Progenitor cell of endocrine pancreas (in vitro differentiated cells): ENCODE data around the gene ASAH2. TPM values are rescaled to one million over a fixed set of nuclear protein-coding genes. Genes with fewer than 3 reads are reported as not detected.
A peak's percentile ranks its signal among the peaks of the same experiment; 100 is the strongest.

Experiments used
- DNase-seq: peaks from one replicate; pipeline ENCODE4 v3.0.0; 2021; ENCODE audit warnings: low spot score; ENCODE audit not compliant: unreplicated experiment
- H3K27ac Mint-ChIP-seq: 2 replicates; pipeline ENCODE4 v1.8.0; 2021; ENCODE audit warnings: mild to moderate bottlenecking, moderate library complexity, mixed read lengths
- H3K27me3 Mint-ChIP-seq: 2 replicates; pipeline ENCODE4 v1.8.0; 2021; ENCODE audit warnings: mixed read lengths
- H3K36me3 Mint-ChIP-seq: 2 replicates; pipeline ENCODE4 v1.8.0; 2022; ENCODE audit warnings: mixed read lengths; ENCODE audit not compliant: insufficient read depth
- H3K4me1 Mint-ChIP-seq: 2 replicates; pipeline ENCODE4 v1.8.0; 2021; ENCODE audit warnings: low read depth, mixed read lengths
- H3K4me3 Mint-ChIP-seq: 2 replicates; pipeline ENCODE4 v1.8.0; 2021; ENCODE audit warnings: low read depth, mild to moderate bottlenecking, moderate library complexity, mixed read lengths
- H3K9me3 Mint-ChIP-seq: 2 replicates; pipeline ENCODE4 v1.8.0; 2021; ENCODE audit warnings: low read depth, mixed read lengths
- total RNA-seq: library from RNA; stranded (reverse); gene quantifications from 2 replicates; pipeline ENCODE4 v1.2.1, GENCODE V29; 2021
- TF ChIP-seq, protein P1 (sequence below): fragments of 200-600 bp; sonication (generic); IDR thresholded peaks from one replicate; pipeline ENCODE4 v1.5.0; 2021; ENCODE audit warnings: antibody characterized with exemption, mild to moderate bottlenecking; ENCODE audit not compliant: unreplicated experiment

The ASAH2 gene
- total RNA-seq, 1 donor from 2014 or later: 6.6 TPM

DNA sequence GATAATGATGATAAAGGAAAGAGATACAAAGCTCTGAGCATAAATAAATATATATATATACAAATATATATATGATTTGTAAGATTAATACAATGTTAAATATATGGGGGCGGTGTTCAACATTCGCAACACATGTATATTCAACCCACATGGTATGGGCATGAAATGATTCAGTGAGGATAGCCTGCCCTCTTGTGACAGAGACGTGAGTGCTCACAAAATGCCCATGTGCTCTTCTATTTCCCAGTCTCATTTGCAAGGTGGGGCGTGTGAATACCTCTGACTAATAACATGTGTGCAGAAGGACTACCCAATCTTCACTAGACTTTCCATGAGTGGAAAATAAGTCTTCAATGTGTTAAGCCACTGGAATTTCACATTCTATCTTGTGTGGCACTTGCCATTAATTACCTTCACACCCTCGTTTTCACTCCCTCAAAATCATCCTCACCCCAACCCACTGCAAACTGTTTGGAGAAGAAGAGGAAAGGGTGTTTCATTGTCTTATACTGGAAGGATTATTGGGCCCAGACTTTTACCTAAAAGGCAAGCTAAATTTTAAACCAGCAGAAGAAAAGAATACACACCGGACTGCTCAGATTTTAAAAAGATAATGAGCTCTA, 26.9 kb downstream of the ASAH2 start:
- H3K9me3 Mint-ChIP-seq: no peaks in the 10 kb centered on the region
- peaks cover 5% of the 10 kb centered on the region for H3K4me1 Mint-ChIP-seq
- no peak overlapping the region for H3K4me3 Mint-ChIP-seq
- no peaks in the 10 kb centered on the region for H3K36me3 Mint-ChIP-seq
- TF ChIP-seq, protein P1, sequence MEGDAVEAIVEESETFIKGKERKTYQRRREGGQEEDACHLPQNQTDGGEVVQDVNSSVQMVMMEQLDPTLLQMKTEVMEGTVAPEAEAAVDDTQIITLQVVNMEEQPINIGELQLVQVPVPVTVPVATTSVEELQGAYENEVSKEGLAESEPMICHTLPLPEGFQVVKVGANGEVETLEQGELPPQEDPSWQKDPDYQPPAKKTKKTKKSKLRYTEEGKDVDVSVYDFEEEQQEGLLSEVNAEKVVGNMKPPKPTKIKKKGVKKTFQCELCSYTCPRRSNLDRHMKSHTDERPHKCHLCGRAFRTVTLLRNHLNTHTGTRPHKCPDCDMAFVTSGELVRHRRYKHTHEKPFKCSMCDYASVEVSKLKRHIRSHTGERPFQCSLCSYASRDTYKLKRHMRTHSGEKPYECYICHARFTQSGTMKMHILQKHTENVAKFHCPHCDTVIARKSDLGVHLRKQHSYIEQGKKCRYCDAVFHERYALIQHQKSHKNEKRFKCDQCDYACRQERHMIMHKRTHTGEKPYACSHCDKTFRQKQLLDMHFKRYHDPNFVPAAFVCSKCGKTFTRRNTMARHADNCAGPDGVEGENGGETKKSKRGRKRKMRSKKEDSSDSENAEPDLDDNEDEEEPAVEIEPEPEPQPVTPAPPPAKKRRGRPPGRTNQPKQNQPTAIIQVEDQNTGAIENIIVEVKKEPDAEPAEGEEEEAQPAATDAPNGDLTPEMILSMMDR: peak; percentile 64
- peaks cover 20% of the 10 kb centered on the region for H3K27me3 Mint-ChIP-seq
- H3K27ac Mint-ChIP-seq: no peak overlapping the region
- no peak for DNase-seq

DNA sequence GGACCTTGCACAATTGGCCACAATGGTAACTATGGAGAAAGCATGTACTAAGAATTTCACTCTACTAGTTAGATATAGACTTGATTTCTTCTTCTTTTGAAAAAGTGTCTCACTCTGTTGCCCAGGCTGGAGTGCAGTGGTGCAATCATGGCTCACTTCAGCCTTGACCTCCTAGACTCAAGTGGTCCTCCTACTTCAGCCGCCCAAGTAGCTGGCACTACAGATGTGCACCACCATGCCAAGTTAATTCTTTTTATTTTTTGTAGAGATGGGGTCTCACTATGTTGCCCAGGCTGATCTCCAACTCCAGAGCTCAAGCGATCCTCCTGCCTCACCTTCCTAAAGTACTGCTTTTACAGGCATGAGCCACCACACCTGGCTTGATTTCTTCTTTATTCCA, 29.1 kb downstream of the ASAH2 start:
- no peaks in the 10 kb centered on the region for H3K9me3 Mint-ChIP-seq
- TF ChIP-seq, protein P1: no peak
- no peaks in the 10 kb centered on the region for H3K36me3 Mint-ChIP-seq
- peaks cover 1% of the 10 kb centered on the region for H3K4me1 Mint-ChIP-seq
- no peak overlapping the region for H3K27ac Mint-ChIP-seq
- no peak overlapping the region for H3K4me3 Mint-ChIP-seq
- peaks cover 4% of the 10 kb centered on the region for H3K27me3 Mint-ChIP-seq
- no peak for DNase-seq

DNA sequence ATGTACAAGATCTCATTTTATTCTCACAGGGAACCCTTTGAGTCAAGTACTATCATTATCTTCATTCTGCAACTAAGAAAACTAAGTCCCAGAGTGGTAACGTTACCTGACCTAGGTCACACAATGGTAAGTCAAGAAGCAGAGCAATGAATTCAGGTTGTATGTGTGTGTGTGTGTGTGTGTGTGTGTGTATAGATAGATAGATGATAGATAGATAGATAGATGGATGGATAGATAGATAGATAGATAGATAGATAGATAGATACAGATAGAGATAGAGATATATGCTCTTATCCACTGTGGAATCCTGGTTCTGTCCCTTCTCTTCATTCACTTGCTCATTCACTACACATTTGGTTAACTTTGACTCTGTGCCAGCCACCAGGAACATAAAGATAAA, 29.8 kb downstream of the ASAH2 start:
- TF ChIP-seq, protein P1: no peak
- Mint-ChIP-seq H3K4me3 (no peak overlapping the region), H3K27me3 (peaks cover 4% of the 10 kb centered on the region), H3K36me3 (no peaks in the 10 kb centered on the region), H3K27ac (no peak overlapping the region), H3K9me3 (no peaks in the 10 kb centered on the region), H3K4me1 (peaks cover 2% of the 10 kb centered on the region)
- no peak for DNase-seq

DNA sequence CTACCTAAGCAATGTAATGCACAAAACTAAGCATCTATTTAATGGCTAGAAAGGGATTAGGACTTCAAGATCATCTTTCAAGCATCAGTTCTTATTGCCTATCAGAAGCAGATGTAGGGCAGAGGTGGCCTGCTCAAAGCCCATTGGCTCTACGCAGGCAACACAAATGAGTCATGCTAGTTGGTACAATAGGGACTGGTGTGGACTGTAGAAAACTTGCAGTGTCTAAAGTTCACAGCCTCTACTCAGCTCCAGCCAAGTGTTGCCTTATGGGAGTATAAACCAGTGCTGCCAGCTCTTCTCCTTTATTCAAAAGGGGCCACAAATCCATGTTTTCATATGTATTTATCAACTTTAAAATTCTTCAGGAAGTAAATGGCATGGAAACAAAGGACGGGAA, 31.7 kb downstream of the ASAH2 start:
- H3K27ac Mint-ChIP-seq: no peak overlapping the region
- H3K27me3 Mint-ChIP-seq: peaks cover 3% of the 10 kb centered on the region
- H3K4me1 Mint-ChIP-seq: peaks cover 2% of the 10 kb centered on the region
- H3K36me3 Mint-ChIP-seq: no peaks in the 10 kb centered on the region
- no peak for DNase-seq
- TF ChIP-seq, protein P1: no peak
- no peak overlapping the region for H3K4me3 Mint-ChIP-seq
- no peaks in the 10 kb centered on the region for H3K9me3 Mint-ChIP-seq

DNA sequence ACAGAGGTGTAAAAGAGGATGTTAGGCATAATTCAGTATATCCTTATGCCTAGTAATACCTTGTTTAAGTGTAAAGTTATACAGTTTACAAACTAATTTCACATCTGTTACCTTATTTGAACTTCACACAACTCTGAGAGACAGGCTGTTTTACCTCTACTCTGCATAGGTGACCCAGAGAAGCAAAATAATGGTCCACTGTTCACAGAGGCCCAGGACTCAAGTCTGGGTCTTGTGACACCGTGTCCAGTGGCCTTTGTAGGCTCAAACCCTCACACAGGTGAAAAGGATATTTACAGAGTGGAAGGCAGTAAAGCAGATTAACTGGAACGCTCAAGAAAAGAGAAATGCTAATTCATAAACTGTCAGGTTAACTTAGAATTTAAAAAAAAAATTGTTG, 32.1 kb downstream of the ASAH2 start:
- H3K27ac Mint-ChIP-seq: no peak overlapping the region
- H3K36me3 Mint-ChIP-seq: no peaks in the 10 kb centered on the region
- no peak overlapping the region for H3K4me3 Mint-ChIP-seq
- DNase-seq: no peak
- peaks cover 2% of the 10 kb centered on the region for H3K4me1 Mint-ChIP-seq
- TF ChIP-seq, protein P1: no peak
- H3K27me3 Mint-ChIP-seq: no peaks in the 10 kb centered on the region
- no peaks in the 10 kb centered on the region for H3K9me3 Mint-ChIP-seq
